H9 (cell line): ENCODE results near the gene TMEM242. TPM values are rescaled to one million over a fixed set of nuclear protein-coding genes. Genes with fewer than 3 reads are reported as not detected.
A peak's percentile ranks its signal among the peaks of the same experiment; 100 is the strongest.

Experiments used
- DNase-seq: peaks from one replicate; pipeline ENCODE4 v3.0.0-alpha.2; 2017
- H2AFZ ChIP-seq: one replicate; pipeline ENCODE4 v1.6.1; 2013; ENCODE audit warnings: mild to moderate bottlenecking, low read length, control low read depth, moderate library complexity
- H2AK5ac ChIP-seq: 2 replicates; pipeline ENCODE4 v1.6.1; 2013; ENCODE audit warnings: low read length, control low read depth, mixed read lengths; ENCODE audit not compliant: insufficient read length
- H2BK120ac ChIP-seq: one replicate; pipeline ENCODE4 v1.6.1; 2013; ENCODE audit warnings: low read depth, mild to moderate bottlenecking, low read length, control low read depth, inconsistent platforms; ENCODE audit not compliant: poor library complexity, severe bottlenecking
- H2BK12ac ChIP-seq: 2 replicates; pipeline ENCODE4 v1.6.1; 2013; ENCODE audit warnings: low read length, control low read depth, mixed read lengths, low read depth; ENCODE audit not compliant: insufficient read length
- H2BK15ac ChIP-seq: 2 replicates; pipeline ENCODE4 v1.6.1; 2013; ENCODE audit warnings: low read depth, low read length, control low read depth
- H2BK20ac ChIP-seq: one replicate; pipeline ENCODE4 v1.6.1; 2013; ENCODE audit warnings: low read depth, mild to moderate bottlenecking, low read length, control low read depth, inconsistent platforms; ENCODE audit not compliant: poor library complexity, severe bottlenecking
- H2BK5ac ChIP-seq: 2 replicates; pipeline ENCODE4 v1.6.1; 2013; ENCODE audit warnings: low read length, control low read depth, mixed read lengths; ENCODE audit not compliant: insufficient read length
- H3K14ac ChIP-seq: 2 replicates; pipeline ENCODE4 v1.6.1; 2013; ENCODE audit warnings: low read length, control low read depth; ENCODE audit not compliant: insufficient read depth
- H3K18ac ChIP-seq: 2 replicates; pipeline ENCODE4 v1.6.1; 2013; ENCODE audit warnings: low read depth, mild to moderate bottlenecking, mixed read lengths, low read length, control low read depth; ENCODE audit not compliant: insufficient read length
- H3K23ac ChIP-seq: 2 replicates; pipeline ENCODE4 v1.6.1; 2013; ENCODE audit warnings: low read length, control low read depth, mixed read lengths, low read depth; ENCODE audit not compliant: insufficient read length
- H3K23me2 ChIP-seq: 2 replicates; pipeline ENCODE4 v1.6.1; 2013; ENCODE audit warnings: low read depth, mild to moderate bottlenecking, mixed read lengths, low read length, control low read depth; ENCODE audit not compliant: insufficient read length, poor library complexity, severe bottlenecking
- H3K27ac ChIP-seq: 2 replicates; pipeline ENCODE4 v1.5.1; 2013; ENCODE audit warnings: low read length, control low read depth, mixed read lengths, low read depth; ENCODE audit not compliant: insufficient read length
- H3K27me3 ChIP-seq: 2 replicates; pipeline ENCODE4 v1.6.1; 2013; ENCODE audit warnings: low read length, control low read depth, inconsistent platforms; ENCODE audit not compliant: insufficient read depth
- H3K4ac ChIP-seq: 2 replicates; pipeline ENCODE4 v1.6.1; 2013; ENCODE audit warnings: low read depth, mild to moderate bottlenecking, control low read depth, inconsistent platforms, low read length, moderate library complexity
- H3K4me1 ChIP-seq: 2 replicates; pipeline ENCODE4 v1.6.1; 2013; ENCODE audit warnings: low read length, control low read depth, inconsistent platforms; ENCODE audit not compliant: insufficient read depth
- H3K4me2 ChIP-seq: 2 replicates; pipeline ENCODE4 v1.6.1; 2013; ENCODE audit warnings: low read length, control low read depth, mixed read lengths; ENCODE audit not compliant: insufficient read length, insufficient read depth
- H3K56ac ChIP-seq: 2 replicates; pipeline ENCODE4 v1.6.1; 2013; ENCODE audit warnings: low read depth, mild to moderate bottlenecking, mixed read lengths, low read length, control low read depth; ENCODE audit not compliant: insufficient read length
- H3K79me1 ChIP-seq: 2 replicates; pipeline ENCODE4 v1.6.1; 2013; ENCODE audit warnings: low read depth, mild to moderate bottlenecking, moderate library complexity, low read length, control low read depth, inconsistent platforms; ENCODE audit not compliant: insufficient read depth, poor library complexity, severe bottlenecking
- H3K79me2 ChIP-seq: 2 replicates; pipeline ENCODE4 v1.6.1; 2013; ENCODE audit warnings: low read length, control low read depth, inconsistent platforms; ENCODE audit not compliant: insufficient read depth
- H3K9ac ChIP-seq: 2 replicates; pipeline ENCODE4 v1.6.1; 2013; ENCODE audit warnings: low read length, control low read depth, mixed read lengths; ENCODE audit not compliant: insufficient read length; ENCODE audit errors: extremely low read depth
- H3K9me3 ChIP-seq: one replicate; pipeline ENCODE4 v1.6.1; 2013; ENCODE audit warnings: low read depth, low read length, inconsistent platforms; ENCODE audit not compliant: control insufficient read depth
- H3T11ph ChIP-seq: one replicate; pipeline ENCODE4 v1.6.1; 2013; ENCODE audit warnings: mild to moderate bottlenecking, low read length, control low read depth, inconsistent platforms
- H4K20me1 ChIP-seq: one replicate; pipeline ENCODE4 v1.6.1; 2013; ENCODE audit not compliant: control insufficient read depth, insufficient read length, insufficient read depth
- H4K5ac ChIP-seq: 2 replicates; pipeline ENCODE4 v1.6.1; 2013; ENCODE audit warnings: low read depth, mild to moderate bottlenecking, mixed read lengths, low read length, control low read depth; ENCODE audit not compliant: insufficient read length
- H4K8ac ChIP-seq: replicated peaks from 2 replicates; pipeline ENCODE4 v1.6.1; 2013; ENCODE audit warnings: low read length, control low read depth, mixed read lengths, low read depth; ENCODE audit not compliant: insufficient read length
- H4K91ac ChIP-seq: 2 replicates; pipeline ENCODE4 v1.6.1; 2013; ENCODE audit warnings: low read depth, mild to moderate bottlenecking, moderate library complexity, mixed read lengths, low read length, control low read depth; ENCODE audit not compliant: insufficient read length
- H3K27ac Mint-ChIP-seq, 3 experiments: 2 replicates in 2 of 3; 3 replicates in 1 of 3; pipeline ENCODE4 v1.8.0; 2020 to 2021; ENCODE audit warnings: mixed read lengths in 3 of 3, mild to moderate bottlenecking in 1 of 3, moderate library complexity in 1 of 3
- H3K27me3 Mint-ChIP-seq: 2 replicates; pipeline ENCODE4 v1.8.0; 2021; ENCODE audit warnings: low read depth, mild to moderate bottlenecking, moderate library complexity, mixed read lengths
- H3K36me3 Mint-ChIP-seq, 3 experiments: 2 replicates in 2 of 3; 3 replicates in 1 of 3; pipeline ENCODE4 v1.8.0; 2020 to 2021; ENCODE audit warnings: low read depth in 3 of 3, mixed read lengths in 3 of 3; ENCODE audit not compliant: insufficient read depth in 1 of 3
- H3K4me1 Mint-ChIP-seq, 2 experiments: 2 replicates each; pipeline ENCODE4 v1.8.0; 2020; ENCODE audit warnings: mixed read lengths in 2 of 2
- H3K4me3 Mint-ChIP-seq, 2 experiments: 2 replicates in 1 of 2; 3 replicates in 1 of 2; pipeline ENCODE4 v1.8.0; 2020 to 2021; ENCODE audit warnings: mild to moderate bottlenecking in 2 of 2, mixed read lengths in 2 of 2, moderate library complexity in 1 of 2
- H3K9me3 Mint-ChIP-seq, 2 experiments: 2 replicates in 1 of 2; 3 replicates in 1 of 2; pipeline ENCODE4 v1.8.0; 2020; ENCODE audit warnings: mild to moderate bottlenecking in 2 of 2, mixed read lengths in 2 of 2, moderate library complexity in 1 of 2
- CTCF ChIP-seq: fragments of 200-600 bp; sonication (generic); conservative IDR thresholded peaks from 3 replicates; pipeline ENCODE4 v1.8.0; 2021; ENCODE audit warnings: antibody characterized with exemption, mild to moderate bottlenecking
- WGBS: extraction: QIAGEN DNeasy Blood & Tissue Kit; methylation state at CpG from one replicate; pipeline ENCODE4 v1.1.7; 2013; ENCODE audit warnings: missing lambda C conversion rate, low lambda C conversion rate, mixed read lengths; ENCODE audit not compliant: insufficient read length; ENCODE audit errors: extremely low coverage; 5-methylcytosine and 5-hydroxymethylcytosine counted together
- total RNA-seq: library from RNA; stranded (reverse); gene quantifications from 2 replicates; pipeline ENCODE4 v1.2.1, GENCODE V29; 2021

Gene TMEM242
- total RNA-seq, 1 experiment from 2014 or later = 10.5 TPM

- H3K4me1 Mint-ChIP-seq = peaks cover 0 to 11% of the 10 kb centered on the region in 2 experiments; a peak in 2 of 4 replicates
- H3K23me2 ChIP-seq = no peaks in the 10 kb centered on the region
- no peak overlapping the region for H2BK12ac ChIP-seq
- H2BK20ac ChIP-seq = no peak overlapping the region
- no peak overlapping the region for H3K14ac ChIP-seq
- no peak overlapping the region for H3K18ac ChIP-seq
- H3K9ac ChIP-seq = no peak overlapping the region
- no peak for TF ChIP-seq CTCF
- no peak overlapping the region for H3T11ph ChIP-seq
- H2BK5ac ChIP-seq = no peak overlapping the region
- H3K79me1 ChIP-seq = no peaks in the 10 kb centered on the region
- H2AFZ ChIP-seq = no peak overlapping the region
- no CpG with 5 or more reads among the region's 1 CpG for WGBS
- peaks cover 9% of the 10 kb centered on the region for H3K27me3 Mint-ChIP-seq
- H3K9me3 ChIP-seq = no peaks in the 10 kb centered on the region
- DNase-seq = no peak
- peaks cover 6 to 8% of the 10 kb centered on the region in 2 experiments; a peak in 4 of 5 replicates for H3K9me3 Mint-ChIP-seq
- no peaks in the 10 kb centered on the region for H3K79me2 ChIP-seq
- H3K4me3 Mint-ChIP-seq = no peak overlapping the region
- H3K23ac ChIP-seq = no peak overlapping the region
- H4K91ac ChIP-seq = no peak overlapping the region
- H3K56ac ChIP-seq = no peak overlapping the region
- H3K36me3 Mint-ChIP-seq = peaks cover 0 to 8% (median 0%) of the 10 kb centered on the region in 3 experiments; a peak in 2 of 7 replicates
- H3K4ac ChIP-seq = no peak overlapping the region
- no peak overlapping the region for H2AK5ac ChIP-seq
- H3K27ac ChIP-seq = no peak overlapping the region
- H2BK15ac ChIP-seq = no peak overlapping the region
- H4K20me1 ChIP-seq = no peaks in the 10 kb centered on the region
- peak overlapping the region in 1 of 3 experiments; percentile 22; a peak in 1 of 7 replicates for H3K27ac Mint-ChIP-seq
- H3K27me3 ChIP-seq = no peaks in the 10 kb centered on the region
- no peak overlapping the region for H2BK120ac ChIP-seq
- H3K4me2 ChIP-seq = no peak overlapping the region
- no peak overlapping the region for H4K8ac ChIP-seq
- no peak overlapping the region for H4K5ac ChIP-seq
- no peaks in the 10 kb centered on the region for H3K4me1 ChIP-seq
These were observed 75.1 kb downstream of the TMEM242 start for GRCh38 chr6:157248264-157248663.
